Hepatocyte (in vitro differentiated cells): ENCODE results near the gene ARHGAP31.

Experiments
- CTCF ChIP-seq: fragments of 200-600 bp; sonication (generic); IDR thresholded peaks from 2 replicates; pipeline ENCODE4 v1.5.1; 2016; ENCODE audit warnings: antibody characterized with exemption, mild to moderate bottlenecking; ENCODE audit not compliant: poor library complexity
- EZH2 ChIP-seq: fragments of 200-600 bp; sonication (generic); IDR thresholded peaks from 2 replicates; pipeline ENCODE4 v1.6.1; 2016; ENCODE audit warnings: antibody characterized with exemption, mild to moderate bottlenecking, borderline replicate concordance
- EZH2phosphoT487 ChIP-seq: fragments of 200-600 bp; sonication (generic); IDR thresholded peaks from one replicate; pipeline ENCODE4 v1.6.1; 2018; ENCODE audit warnings: antibody characterized with exemption, mild to moderate bottlenecking, low read depth, moderate library complexity; ENCODE audit not compliant: unreplicated experiment, severe bottlenecking

DNA sequence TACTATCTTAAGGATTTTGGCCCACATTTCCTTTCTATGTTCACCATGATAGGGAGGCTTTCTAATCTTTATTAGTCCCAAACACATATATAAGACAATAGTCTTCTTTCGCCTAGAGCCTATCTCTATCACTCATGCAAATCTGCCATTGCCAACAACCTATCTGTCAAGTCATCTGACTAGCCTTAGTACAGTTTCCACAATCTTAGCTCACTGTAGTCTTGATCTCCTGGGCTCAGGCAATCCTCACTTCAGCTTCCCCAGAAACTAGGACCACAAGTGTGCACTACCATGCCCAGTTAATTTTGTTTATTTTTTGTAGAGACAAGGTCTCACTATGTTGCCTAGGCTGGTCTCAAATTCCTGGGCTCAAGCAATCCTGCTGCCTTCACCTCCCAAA is 162.3 kb downstream of the ARHGAP31 start:
- no peak for TF ChIP-seq CTCF
- TF ChIP-seq EZH2phosphoT487 = no peak
- TF ChIP-seq EZH2 = no peak
